HEK293T (cell line): ENCODE measurements around the gene DPEP2.

Source experiments
- CTCF ChIA-PET: fragments of 350-600 bp; formaldehyde crosslinking; extraction: SDS; loops from one replicate; lab custom pipeline; 2021; ENCODE audit warnings: antibody characterized with exemption, inconsistent platforms; lab: Yijun Ruan, JAX
- POLR2A ChIA-PET: fragments of 350-600 bp; formaldehyde crosslinking; extraction: SDS; loops from one replicate; lab custom pipeline; 2020; ENCODE audit warnings: antibody characterized with exemption, inconsistent platforms; lab: Yijun Ruan, JAX
- DNase-seq: peaks from one replicate; pipeline ENCODE4 v3.0.0; 2012; ENCODE audit warnings: mixed read lengths; ENCODE audit errors: extremely low spot score
- ARNT ChIP-seq: fragments of 450-650 bp; IDR thresholded peaks from 2 replicates; pipeline ENCODE4 v1.6.1; 2017; ENCODE audit warnings: mild to moderate bottlenecking
- BHLHE40 ChIP-seq: fragments of 450-650 bp; IDR thresholded peaks from 2 replicates; pipeline ENCODE4 v1.6.1; 2016; ENCODE audit warnings: mild to moderate bottlenecking, moderate library complexity, borderline replicate concordance
- CTBP1 ChIP-seq: fragments of 450-650 bp; IDR thresholded peaks from 2 replicates; pipeline ENCODE4 v1.6.1; 2016; ENCODE audit warnings: borderline replicate concordance
- ELF4 ChIP-seq: fragments of 450-650 bp; IDR thresholded peaks from 2 replicates; pipeline ENCODE4 v1.6.1; 2017; ENCODE audit warnings: antibody characterized with exemption
- FOXA1 ChIP-seq: fragments of 450-650 bp; IDR thresholded peaks from 2 replicates; pipeline ENCODE4 v1.6.1; 2016; ENCODE audit warnings: mild to moderate bottlenecking
- FOXK2 ChIP-seq: fragments of 450-650 bp; IDR thresholded peaks from 2 replicates; pipeline ENCODE4 v1.6.1; 2016; ENCODE audit warnings: mild to moderate bottlenecking
- FOXM1 ChIP-seq: fragments of 450-650 bp; IDR thresholded peaks from 2 replicates; pipeline ENCODE4 v1.6.1; 2017; ENCODE audit warnings: mild to moderate bottlenecking, borderline replicate concordance
- HDGF ChIP-seq: fragments of 450-650 bp; IDR thresholded peaks from 2 replicates; pipeline ENCODE4 v1.6.1; 2017; ENCODE audit warnings: antibody characterized with exemption, borderline replicate concordance
- L3MBTL2 ChIP-seq: fragments of 450-650 bp; conservative IDR thresholded peaks from 2 replicates; pipeline ENCODE4 v1.6.1; 2016; ENCODE audit warnings: mild to moderate bottlenecking
- LEF1 ChIP-seq: fragments of 450-650 bp; IDR thresholded peaks from 2 replicates; pipeline ENCODE4 v1.6.1; 2017; ENCODE audit warnings: mild to moderate bottlenecking, borderline replicate concordance
- NFRKB ChIP-seq: fragments of 450-650 bp; IDR thresholded peaks from 2 replicates; pipeline ENCODE4 v1.6.1; 2016; ENCODE audit warnings: mild to moderate bottlenecking, moderate library complexity
- SP1 ChIP-seq: fragments of 450-650 bp; IDR thresholded peaks from 2 replicates; pipeline ENCODE4 v1.6.1; 2017
- SUZ12 ChIP-seq: fragments of 450-650 bp; IDR thresholded peaks from 2 replicates; pipeline ENCODE4 v1.6.1; 2016; ENCODE audit warnings: mild to moderate bottlenecking
- TARDBP ChIP-seq: fragments of 450-650 bp; IDR thresholded peaks from 2 replicates; pipeline ENCODE4 v1.6.1; 2016
- ZNF384 ChIP-seq: fragments of 450-650 bp; IDR thresholded peaks from 2 replicates; pipeline ENCODE4 v1.6.1; 2016
- TF ChIP-seq, protein P1 (sequence below): fragments of 450-650 bp; IDR thresholded peaks from 2 replicates; pipeline ENCODE4 v1.6.1; 2016

The DPEP2 gene

DNA sequence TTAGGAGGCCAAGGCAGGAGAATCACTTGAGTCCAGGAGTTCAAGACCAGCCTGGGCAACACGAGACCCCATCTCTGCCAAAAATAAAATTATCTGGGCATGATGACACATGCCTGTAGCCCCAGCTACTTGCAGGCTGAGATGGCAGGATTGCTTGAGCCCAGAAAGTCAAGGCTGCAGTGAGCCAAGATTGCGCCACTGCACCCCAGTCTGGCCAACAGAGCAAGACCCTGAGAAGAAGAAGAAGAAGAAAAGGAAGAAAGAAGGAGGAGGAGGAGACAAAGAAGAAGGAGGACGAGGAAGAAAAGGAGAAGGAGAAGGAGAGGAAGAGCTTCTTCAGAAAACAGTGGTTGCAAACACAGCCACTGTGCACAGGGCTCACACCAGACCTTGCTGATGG, 10.6 kb downstream of the DPEP2 start:
- ChIA-PET POLR2A (interaction anchor here (1.2 kb wide), 1 partner anchor 51 kb away, joined by 4 read pairs; no protein-coding TSS in a partner anchor), CTCF (no interaction called here)
- DNase-seq, result no peak
- no peak for TF ChIP-seq SP1
- no peak for TF ChIP-seq ARNT
- no peak for TF ChIP-seq ELF4
- TF ChIP-seq ZNF384, result no peak
- no peak for TF ChIP-seq HDGF
- TF ChIP-seq, protein P1, sequence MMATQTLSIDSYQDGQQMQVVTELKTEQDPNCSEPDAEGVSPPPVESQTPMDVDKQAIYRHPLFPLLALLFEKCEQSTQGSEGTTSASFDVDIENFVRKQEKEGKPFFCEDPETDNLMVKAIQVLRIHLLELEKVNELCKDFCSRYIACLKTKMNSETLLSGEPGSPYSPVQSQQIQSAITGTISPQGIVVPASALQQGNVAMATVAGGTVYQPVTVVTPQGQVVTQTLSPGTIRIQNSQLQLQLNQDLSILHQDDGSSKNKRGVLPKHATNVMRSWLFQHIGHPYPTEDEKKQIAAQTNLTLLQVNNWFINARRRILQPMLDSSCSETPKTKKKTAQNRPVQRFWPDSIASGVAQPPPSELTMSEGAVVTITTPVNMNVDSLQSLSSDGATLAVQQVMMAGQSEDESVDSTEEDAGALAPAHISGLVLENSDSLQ, result no peak
- TF ChIP-seq FOXA1, result no peak
- TF ChIP-seq FOXM1, result no peak
- TF ChIP-seq L3MBTL2, result no peak
- TF ChIP-seq NFRKB, result no peak
- no peak for TF ChIP-seq SUZ12

DNA sequence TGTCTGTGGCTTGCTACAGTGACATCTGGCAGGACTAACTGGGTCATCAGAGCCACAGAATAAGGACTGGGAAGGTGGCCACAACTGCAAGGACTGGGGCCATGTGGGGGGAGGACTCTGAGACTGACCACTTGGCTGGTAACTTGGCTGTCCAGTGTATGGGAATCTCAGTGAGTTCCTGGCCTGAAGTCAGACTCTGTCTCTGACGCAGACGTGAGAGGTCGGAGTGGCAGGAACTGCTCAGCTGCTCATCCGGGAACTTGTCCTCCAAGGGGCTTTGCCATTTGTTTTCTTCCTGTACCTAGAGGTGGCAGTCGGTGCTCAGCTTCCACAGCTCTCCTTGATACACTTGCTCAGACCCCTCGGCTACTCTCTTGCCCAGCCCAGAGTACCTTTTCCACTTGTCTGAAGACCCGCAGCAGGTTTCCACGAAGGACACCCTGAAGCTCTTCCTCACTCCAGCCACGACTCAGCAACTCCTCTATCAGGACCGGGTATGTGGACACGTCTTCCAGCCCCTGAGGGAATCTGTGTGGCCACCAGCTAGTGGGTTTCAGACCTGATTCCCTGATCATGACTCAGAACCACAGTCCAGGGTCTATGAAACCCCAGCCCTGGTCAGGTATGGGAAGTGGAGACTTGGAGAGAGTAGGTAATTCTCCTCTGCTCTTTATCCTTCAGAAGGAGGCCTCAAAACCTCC, 11.7 kb downstream of the DPEP2 start:
- no peak for TF ChIP-seq SP1
- TF ChIP-seq FOXM1, result no peak
- no peak for TF ChIP-seq HDGF
- CTCF ChIA-PET, result no interaction called here
- POLR2A ChIA-PET, result interaction anchor here (1.2 kb wide), 1 partner anchor 52 kb away, joined by 4 read pairs; no protein-coding TSS in a partner anchor
- DNase-seq, result no peak

DNA sequence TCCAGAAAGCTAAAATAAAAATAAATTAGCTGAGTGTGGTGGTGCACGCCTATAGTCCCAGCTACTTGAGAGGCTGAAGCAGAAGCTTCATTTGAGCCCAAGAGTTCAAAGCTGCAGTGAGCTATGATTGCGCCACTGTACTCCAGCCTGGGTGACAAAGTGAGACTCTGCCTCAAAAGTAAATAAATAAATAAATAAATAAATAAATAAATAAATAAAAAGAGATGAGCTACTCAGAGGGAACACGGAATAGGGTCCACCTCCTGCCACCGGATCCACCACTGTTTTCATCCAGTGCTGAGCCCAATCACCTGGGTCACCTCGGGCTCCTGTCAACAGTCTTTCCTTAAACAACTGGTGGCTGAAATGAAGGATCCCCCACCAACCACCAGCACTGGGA, 12.3 kb downstream of the DPEP2 start:
- TF ChIP-seq BHLHE40, result no peak
- TF ChIP-seq ELF4, result no peak
- TF ChIP-seq, protein P1, result no peak
- no peak for TF ChIP-seq FOXA1
- no peak for TF ChIP-seq TARDBP
- TF ChIP-seq LEF1, result no peak
- no peak for TF ChIP-seq NFRKB
- no peak for TF ChIP-seq ARNT
- TF ChIP-seq ZNF384, result no peak
- no peak for TF ChIP-seq CTBP1
- no peak for TF ChIP-seq FOXK2
- TF ChIP-seq FOXM1, result no peak
- TF ChIP-seq SUZ12, result no peak
- no peak for TF ChIP-seq HDGF
- no peak for TF ChIP-seq L3MBTL2
- DNase-seq, result no peak
- ChIA-PET CTCF (no interaction called here), POLR2A (interaction anchor here (0.6 kb wide), 1 partner anchor 251 kb away, joined by 3 read pairs; no protein-coding TSS in a partner anchor)

DNA sequence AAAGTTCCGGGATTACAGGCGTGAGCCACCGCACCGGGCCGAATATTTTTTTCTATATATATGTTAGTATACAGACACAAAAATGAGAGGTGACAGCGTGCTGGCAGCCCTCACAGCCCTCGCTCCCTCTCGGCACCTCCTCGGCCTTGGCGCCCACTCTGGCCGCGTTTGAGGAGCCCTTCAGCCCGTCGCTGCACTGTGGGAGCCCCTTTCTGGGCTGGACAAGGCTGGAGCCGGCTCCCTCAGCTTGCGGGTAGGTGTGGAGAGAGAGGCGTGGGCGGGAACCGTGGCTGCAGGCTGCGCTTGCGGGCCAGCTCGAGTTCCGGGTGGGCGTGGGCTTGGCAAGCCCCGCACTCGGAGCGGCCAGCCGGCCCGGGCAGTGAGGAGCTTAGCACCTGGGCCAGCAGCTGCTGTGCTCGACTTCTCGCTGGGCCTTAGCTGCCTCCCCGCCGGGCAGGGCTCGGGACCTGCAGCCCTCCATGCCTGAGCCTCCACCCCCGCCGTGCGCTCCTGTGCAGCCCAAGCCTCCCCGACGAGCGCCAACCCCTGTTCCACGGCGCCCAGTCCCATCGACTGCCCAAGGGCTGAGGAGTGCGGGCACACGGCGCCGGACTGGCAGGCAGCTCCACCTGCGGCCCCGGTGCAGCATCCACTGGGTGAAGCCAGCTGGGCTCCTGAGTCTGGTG, 17.1 kb downstream of the DPEP2 start:
- no peak for DNase-seq
- CTCF ChIA-PET, result no interaction called here
- POLR2A ChIA-PET, result no interaction called here
- TF ChIP-seq HDGF (no peak), NFRKB (no peak), CTBP1 (no peak), BHLHE40 (no peak), TARDBP (no peak), ZNF384 (no peak), FOXK2 (no peak), ARNT (no peak), ELF4 (no peak), L3MBTL2 (no peak), SP1 (no peak), LEF1 (no peak), FOXM1 (no peak), SUZ12 (no peak), FOXA1 (no peak)
- TF ChIP-seq, protein P1, result no peak

DNA sequence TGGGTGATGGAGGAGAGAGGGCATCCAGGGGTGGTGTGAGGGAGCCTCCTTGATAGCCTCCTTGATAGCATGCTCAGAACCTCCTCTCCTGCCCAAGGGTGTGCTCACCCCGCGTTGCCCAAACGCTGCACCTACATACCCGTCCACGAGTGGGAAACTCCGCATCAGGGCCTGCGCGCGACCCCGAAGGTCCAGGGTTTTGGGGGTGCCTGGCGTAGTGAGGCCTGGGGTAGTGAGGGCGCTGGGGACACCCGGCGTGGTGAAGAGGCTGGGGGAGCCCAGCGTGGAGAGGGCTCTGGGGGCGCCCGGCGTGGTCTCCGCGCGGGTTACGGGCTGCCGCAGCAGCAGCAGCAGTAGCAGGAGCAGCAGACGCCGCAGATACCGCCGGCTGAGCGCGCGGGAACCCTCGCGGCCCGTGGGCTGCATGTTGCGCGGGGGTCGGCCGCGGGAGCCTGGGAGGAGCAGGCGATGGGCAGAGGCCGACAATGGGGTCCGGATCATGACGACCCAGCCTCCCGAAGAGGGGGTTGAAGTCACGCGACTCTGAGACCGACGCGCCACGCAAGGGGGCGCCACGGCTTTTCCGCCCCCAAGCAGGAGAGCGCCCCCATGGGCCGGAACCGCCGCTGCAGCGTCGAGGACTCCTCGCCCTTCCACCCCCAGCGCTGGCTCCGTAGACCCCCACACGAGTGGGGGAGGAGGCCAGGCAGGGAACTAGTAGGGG, 19.2 kb downstream of the DPEP2 start, which contains the start of gene DPEP3:
TSS of gene DPEP3 (minus strand) at position 545 of the 724 bp plus-strand sequence. CDS start at position 426, 119 bp downstream.
- POLR2A ChIA-PET, result no interaction called here
- CTCF ChIA-PET, result interaction anchor here (0.6 kb wide), 1 partner anchor 30 kb away, joined by 3 read pairs; no protein-coding TSS in a partner anchor
- TF ChIP-seq SUZ12, result no peak
- no peak for TF ChIP-seq L3MBTL2
- TF ChIP-seq CTBP1, result no peak
- TF ChIP-seq TARDBP, result no peak
- TF ChIP-seq BHLHE40, result no peak
- no peak for TF ChIP-seq ZNF384
- TF ChIP-seq, protein P1, result no peak
- no peak for TF ChIP-seq LEF1
- DNase-seq, result no peak
